ENCODE measurements around the gene NLN. TPM values are rescaled to one million over a fixed set of nuclear protein-coding genes. Genes with fewer than 3 reads are reported as not detected.

Gene NLN
- total and polyA plus RNA-seq, 9 of the 15 experiments (the other 6 are each of a cell fraction or from before 2014, with no cell fraction given), result 6.9 to 45.2 (median 28.8) TPM

GRCh38 chr5:65765582-65765981 is 43.6 kb downstream of the NLN start:
- TF ChIP-seq C11orf30 (IDR thresholded peaks at IDR 0.05; ENCODE audit: low read depth) (peak; percentile 71; the same call in 1 of the 2 replicates), MAFF (IDR thresholded peaks at IDR 0.05; ENCODE audit: low read length) (peak; percentile 69), ZNF143 (CRISPR knock-in tag; IDR thresholded peaks at IDR 0.05) (no peak), SMARCA5 (IDR thresholded peaks at IDR 0.05) (no peak), ZNF316 (IDR thresholded peaks at IDR 0.05) (peak; percentile 89), SP1 (CRISPR knock-in tag; IDR thresholded peaks at IDR 0.05) (no peak), MAFK (IDR thresholded peaks at IDR 0.05; ENCODE audit: low read length) (peak; percentile 75), HDAC3 (IDR thresholded peaks at IDR 0.05; ENCODE audit: borderline replicate concordance, partially characterized antibody) (no peak), MAFG (tag; conservative IDR thresholded peaks at IDR 0.05) (peak; percentile 69)
- Histone ChIP-seq H3K9me1 (ENCODE audit: control insufficient read depth, insufficient read depth, low read length) (no peaks in the 10 kb centered on the region), H3K27ac (ENCODE audit: extremely low read depth, low read depth, low read length) (no peak overlapping the region), H3K4me2 (ENCODE audit: insufficient read depth, low read length) (no peak overlapping the region), H3K4me1 (replicated peaks in 1 of 2; ENCODE audit: control insufficient read depth in 2 of 2, insufficient read depth in 2 of 2, low read length in 2 of 2) (no peaks in the 10 kb centered on the region), H3K36me3 (ENCODE audit: control insufficient read depth, insufficient read depth, low read length) (peaks cover 21% of the 10 kb centered on the region; the same call in 2 of the 3 replicates), H2AFZ (ENCODE audit: low read depth, low read length) (no peak overlapping the region), H3K27me3 (ENCODE audit: control insufficient read depth in 2 of 2, insufficient read depth in 2 of 2, low read length in 2 of 2) (no peaks in the 10 kb centered on the region), H3K9ac (ENCODE audit: insufficient read depth in 1 of 2, low read depth in 2 of 2, low read length in 2 of 2) (no peak overlapping the region), H3K9me3 (replicated peaks; ENCODE audit: control insufficient read depth, insufficient read depth, low read depth, low read length) (no peaks in the 10 kb centered on the region; the same call in 1 of the 2 replicates), H4K20me1 (replicated peaks; ENCODE audit: control insufficient read depth, insufficient read depth, low read length) (no peaks in the 10 kb centered on the region), H3K4me3 (no peak overlapping the region), H3K79me2 (ENCODE audit: control insufficient read depth, insufficient read depth, low read length) (no peaks in the 10 kb centered on the region)
- ATAC-seq (no peak), FAIRE-seq (no peak), DNase-seq (ENCODE audit: extremely low read depth in 1 of 4, low spot score in 3 of 4) (no peak)
- in situ Hi-C loops (cut with MboI), result no loop called here
- no TSS peak for BruUV-seq (replicated peaks)
- intact Hi-C loops (cut with micrococcal nuclease), result no loop called here
- POLR2A ChIA-PET, result interaction anchor here (1.4 kb wide), 1 partner anchor 13 kb away, joined by 4 read pairs; no protein-coding TSS in a partner anchor
- WGBS (ENCODE audit: insufficient coverage, low coverage, missing lambda C conversion rate), result 100% methylated on average over 1 of the region's 1 CpG
- CTCF ChIA-PET (ENCODE audit: low intra/inter-chr PET ratio), result no interaction called here
